Measurements from ENCODE around the gene TIMM10.

TIMM10 gene

GRCh38 chr11:57506522-57506921 is 24.0 kb downstream of the TIMM10 start:
- DNase-seq = no peak

- DNase-seq = no peak
Observed at GRCh38 chr11:57504511-57504910, 26.0 kb downstream of the TIMM10 start.

GRCh38 chr11:57502870-57503269 is 27.7 kb downstream of the TIMM10 start:
- no peak for DNase-seq

GRCh38 chr11:57502376-57502775 is 28.2 kb downstream of the TIMM10 start:
- no peak for DNase-seq

- no peak for DNase-seq
Observed at GRCh38 chr11:57501953-57502352, 28.6 kb downstream of the TIMM10 start.

GRCh38 chr11:57500926-57501325 is 29.6 kb downstream of the TIMM10 start:
- DNase-seq = no peak

GRCh38 chr11:57500515-57500914 is 30.0 kb downstream of the TIMM10 start:
- no peak for DNase-seq

- no peak for DNase-seq
Observed at GRCh38 chr11:57499983-57500461, 30.5 kb downstream of the TIMM10 start.

- DNase-seq = peak; percentile 89
Observed at GRCh38 chr11:57499413-57499982, 31.1 kb downstream of the TIMM10 start.

- no peak for DNase-seq
Observed at GRCh38 chr11:57498540-57498939, 32.0 kb downstream of the TIMM10 start.

- DNase-seq = no peak
Observed at GRCh38 chr11:57497303-57498247, 33.0 kb downstream of the TIMM10 start.

GRCh38 chr11:57496109-57496820 is 34.3 kb downstream of the TIMM10 start:
- DNase-seq = no peak

- DNase-seq = peak; percentile 47
Observed at GRCh38 chr11:57493507-57494503, 36.7 kb downstream of the TIMM10 start.

- no peak for DNase-seq
Observed at GRCh38 chr11:57491371-57492061, 39.0 kb downstream of the TIMM10 start.

GRCh38 chr11:57490456-57491248 is 39.9 kb downstream of the TIMM10 start:
- no peak for DNase-seq

- DNase-seq = no peak
Observed at GRCh38 chr11:57487920-57488659, 42.5 kb downstream of the TIMM10 start.

GRCh38 chr11:57487021-57487778 is 43.4 kb downstream of the TIMM10 start:
- DNase-seq = no peak

GRCh38 chr11:57485217-57485990 is 45.1 kb downstream of the TIMM10 start:
- no peak for DNase-seq

All from right kidney (tissue), 1 donor.